Articular chondrocyte of knee joint (primary cell): ENCODE results near the gene GPR162. TPM values are rescaled to one million over a fixed set of nuclear protein-coding genes. Genes with fewer than 3 reads are reported as not detected.

Source experiments
- total RNA-seq: library from RNA; depleted of rRNA; stranded (reverse); fragments of >200 nt; gene quantifications from 2 replicates; pipeline ENCODE4 v1.2.3, GENCODE V29; 2012

Gene GPR162, protein sequence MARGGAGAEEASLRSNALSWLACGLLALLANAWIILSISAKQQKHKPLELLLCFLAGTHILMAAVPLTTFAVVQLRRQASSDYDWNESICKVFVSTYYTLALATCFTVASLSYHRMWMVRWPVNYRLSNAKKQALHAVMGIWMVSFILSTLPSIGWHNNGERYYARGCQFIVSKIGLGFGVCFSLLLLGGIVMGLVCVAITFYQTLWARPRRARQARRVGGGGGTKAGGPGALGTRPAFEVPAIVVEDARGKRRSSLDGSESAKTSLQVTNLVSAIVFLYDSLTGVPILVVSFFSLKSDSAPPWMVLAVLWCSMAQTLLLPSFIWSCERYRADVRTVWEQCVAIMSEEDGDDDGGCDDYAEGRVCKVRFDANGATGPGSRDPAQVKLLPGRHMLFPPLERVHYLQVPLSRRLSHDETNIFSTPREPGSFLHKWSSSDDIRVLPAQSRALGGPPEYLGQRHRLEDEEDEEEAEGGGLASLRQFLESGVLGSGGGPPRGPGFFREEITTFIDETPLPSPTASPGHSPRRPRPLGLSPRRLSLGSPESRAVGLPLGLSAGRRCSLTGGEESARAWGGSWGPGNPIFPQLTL
- total RNA-seq = 1.3 and 2.7 TPM in 2 replicates

DNA sequence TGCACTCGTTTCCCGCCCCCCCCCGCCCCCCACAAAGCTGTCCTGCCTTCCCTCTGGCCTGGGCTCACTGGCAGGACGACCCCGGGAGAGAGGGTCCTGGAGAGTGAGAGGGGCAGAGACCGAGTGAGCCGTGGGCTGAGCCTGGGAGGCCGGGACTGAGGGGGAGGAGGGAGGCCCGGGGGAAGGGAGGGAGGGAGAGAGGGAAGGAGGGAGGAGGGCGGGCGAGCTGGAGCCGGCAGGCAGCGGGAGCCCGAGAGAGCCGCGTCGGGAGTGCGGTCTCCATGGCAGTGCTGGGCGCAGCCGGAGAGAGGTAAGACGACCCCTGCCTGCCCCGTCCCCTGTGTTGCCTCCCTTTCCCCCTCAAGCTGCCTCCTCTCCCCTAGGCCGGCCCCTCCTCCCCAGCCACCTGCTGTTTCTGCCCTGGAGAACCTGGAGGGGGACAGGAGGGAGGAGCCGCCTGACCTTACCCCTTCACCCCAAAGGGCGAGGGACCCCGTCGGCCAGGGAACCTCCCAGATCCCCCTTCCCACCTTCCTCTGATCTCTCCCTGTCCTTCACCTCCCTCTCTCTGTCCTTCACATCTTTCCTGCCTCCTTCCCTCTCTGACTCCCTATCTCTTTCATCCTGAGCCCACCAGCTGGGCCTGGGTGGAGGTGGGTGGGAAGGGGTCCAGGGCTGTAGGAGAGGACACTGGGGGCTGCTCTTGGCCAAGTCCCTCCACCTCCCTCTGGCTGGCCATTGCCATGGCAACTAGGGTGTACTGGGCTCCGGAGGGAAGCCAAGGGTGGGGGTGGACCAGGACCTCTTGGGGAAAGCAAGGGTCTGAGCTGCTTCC is at the start of gene GPR162:
Gene GPR162 (plus strand): TSS at position 231 of the 835 bp plus-strand sequence. CDS start 2,078 bp downstream, outside the sequence.

GRCh38 chr12:6772331-6772695 is 49.3 kb upstream of the GPR162 start, which contains the start of gene LAG3:
TSS of gene LAG3 (plus strand) at chr12:6772520. CDS start at chr12:6772853, 333 bp downstream.

DNA sequence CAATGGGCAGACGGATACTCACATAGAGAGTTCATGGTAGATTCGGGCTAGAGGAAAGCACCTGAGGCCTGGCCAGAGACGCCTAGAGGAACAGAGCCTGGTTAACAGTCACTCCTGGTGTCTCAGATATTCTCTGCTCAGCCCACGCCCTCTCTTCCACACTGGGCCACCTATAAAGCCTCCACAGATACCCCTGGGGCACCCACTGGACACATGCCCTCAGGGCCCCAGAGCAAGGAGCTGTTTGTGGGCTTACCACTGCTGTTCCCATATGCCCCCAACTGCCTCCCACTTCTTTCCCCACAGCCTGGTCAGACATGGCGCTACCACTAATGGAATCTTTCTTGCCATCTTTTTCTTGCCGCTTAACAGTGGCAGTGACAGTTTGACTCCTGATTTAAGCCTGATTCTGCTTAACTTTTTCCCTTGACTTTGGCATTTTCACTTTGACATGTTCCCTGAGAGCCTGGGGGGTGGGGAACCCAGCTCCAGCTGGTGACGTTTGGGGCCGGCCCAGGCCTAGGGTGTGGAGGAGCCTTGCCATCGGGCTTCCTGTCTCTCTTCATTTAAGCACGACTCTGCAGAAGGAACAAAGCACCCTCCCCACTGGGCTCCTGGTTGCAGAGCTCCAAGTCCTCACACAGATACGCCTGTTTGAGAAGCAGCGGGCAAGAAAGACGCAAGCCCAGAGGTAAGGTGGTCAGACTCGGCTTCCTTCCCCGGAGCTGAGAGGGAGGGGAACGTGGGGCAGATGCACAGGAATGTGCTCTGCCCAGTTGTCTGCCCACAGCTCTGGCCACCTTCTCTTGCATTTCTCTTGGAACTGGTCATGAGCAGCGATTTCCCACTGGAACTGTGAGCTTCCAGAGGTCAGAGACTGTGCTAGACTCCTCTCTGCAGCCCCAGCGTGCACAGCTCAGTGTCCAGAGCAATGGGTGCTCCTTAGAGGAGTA is 32.4 kb upstream of the GPR162 start, which contains the start of gene CD4:
Gene CD4 (plus strand): TSS at position 557 of the 953 bp plus-strand sequence. CDS start 10,611 bp downstream, outside the sequence.

DNA sequence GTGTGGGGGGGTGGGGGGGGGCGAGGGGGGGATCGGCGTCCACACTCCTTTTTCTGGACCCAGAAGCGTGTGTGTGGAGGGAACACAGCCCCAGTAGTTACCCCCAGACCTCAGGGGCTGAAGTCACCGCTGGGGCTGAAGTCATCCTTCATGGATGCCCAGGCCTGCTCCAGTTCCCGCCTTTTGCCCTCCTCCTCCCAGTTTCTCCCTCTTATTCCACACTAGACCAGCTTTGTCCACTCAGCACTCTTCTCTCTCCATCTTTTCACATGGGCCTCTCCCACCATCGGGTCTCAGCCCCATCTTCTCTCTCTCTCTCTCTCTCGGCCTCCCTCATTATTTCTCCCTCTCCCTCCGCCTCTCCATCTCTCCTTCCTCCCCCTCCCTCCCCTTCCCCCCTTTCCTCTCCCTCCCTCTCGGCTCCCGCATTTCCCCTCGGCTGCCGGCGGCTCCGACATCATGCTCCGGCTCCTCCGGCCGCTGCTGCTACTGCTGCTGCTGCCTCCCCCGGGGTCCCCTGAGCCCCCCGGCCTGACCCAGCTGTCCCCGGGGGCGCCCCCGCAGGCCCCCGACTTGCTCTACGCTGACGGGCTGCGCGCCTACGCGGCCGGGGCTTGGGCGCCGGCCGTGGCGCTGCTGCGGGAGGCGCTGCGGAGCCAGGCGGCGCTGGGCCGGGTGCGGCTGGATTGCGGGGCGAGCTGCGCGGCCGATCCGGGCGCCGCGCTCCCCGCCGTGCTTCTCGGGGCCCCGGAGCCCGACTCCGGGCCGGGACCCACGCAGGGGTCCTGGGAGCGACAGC is 6.6 kb downstream of the GPR162 start, which contains the start of gene P3H3:
Gene P3H3 (plus strand): TSS at position 426 of the 799 bp plus-strand sequence. CDS start 34 bp downstream, at position 460.

GRCh38 chr12:6840761-6841515 is 19.3 kb downstream of the GPR162 start, which contains the start of gene GNB3:
TSS of gene GNB3 (plus strand) at chr12:6840925. CDS start at chr12:6841288, 363 bp downstream.

DNA sequence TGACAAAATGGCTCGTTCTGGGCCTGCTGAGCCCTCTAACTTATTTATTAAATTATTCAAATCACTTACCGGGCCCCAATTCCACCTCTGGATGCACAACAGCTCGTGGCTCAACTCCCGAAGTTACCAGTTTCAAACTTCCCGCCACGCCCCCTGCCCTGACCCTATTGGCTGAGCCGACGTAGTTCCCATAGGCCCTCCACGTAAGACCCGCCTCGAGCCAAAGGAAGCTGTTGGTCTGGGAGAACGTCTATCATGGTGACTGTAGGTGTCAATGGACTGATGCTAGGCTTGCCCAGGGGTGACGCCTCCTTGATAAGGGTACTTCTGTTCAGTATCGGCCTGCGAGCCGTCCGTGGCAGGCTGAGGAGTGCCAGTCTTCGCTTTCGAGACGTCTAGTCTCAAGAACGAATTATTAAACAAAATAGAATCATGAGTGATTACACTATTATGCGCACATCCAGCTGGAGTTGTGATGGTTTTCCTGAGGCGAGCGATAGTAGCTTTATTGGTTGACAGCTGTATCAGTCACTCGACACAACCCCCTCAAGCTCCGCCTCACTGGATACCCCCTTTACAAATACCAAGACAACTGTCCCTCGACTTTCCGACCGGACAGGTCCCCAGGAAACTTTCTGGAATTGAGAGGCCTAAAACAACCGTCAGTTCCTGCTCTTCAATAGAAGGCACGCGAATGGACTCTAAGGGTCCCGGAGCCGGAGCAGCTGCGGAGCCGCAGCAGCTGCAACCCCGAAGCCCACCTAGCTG is 29.7 kb downstream of the GPR162 start, which contains the start of gene CDCA3:
Gene CDCA3 (minus strand): TSS at position 134 of the 768 bp plus-strand sequence. CDS start 334 bp downstream, outside the sequence.

GRCh38 chr12:6851921-6852650 is 30.5 kb downstream of the GPR162 start, which contains the start of gene USP5:
TSS of gene USP5 (plus strand) at chr12:6852150. CDS start at chr12:6852180, 30 bp downstream.

DNA sequence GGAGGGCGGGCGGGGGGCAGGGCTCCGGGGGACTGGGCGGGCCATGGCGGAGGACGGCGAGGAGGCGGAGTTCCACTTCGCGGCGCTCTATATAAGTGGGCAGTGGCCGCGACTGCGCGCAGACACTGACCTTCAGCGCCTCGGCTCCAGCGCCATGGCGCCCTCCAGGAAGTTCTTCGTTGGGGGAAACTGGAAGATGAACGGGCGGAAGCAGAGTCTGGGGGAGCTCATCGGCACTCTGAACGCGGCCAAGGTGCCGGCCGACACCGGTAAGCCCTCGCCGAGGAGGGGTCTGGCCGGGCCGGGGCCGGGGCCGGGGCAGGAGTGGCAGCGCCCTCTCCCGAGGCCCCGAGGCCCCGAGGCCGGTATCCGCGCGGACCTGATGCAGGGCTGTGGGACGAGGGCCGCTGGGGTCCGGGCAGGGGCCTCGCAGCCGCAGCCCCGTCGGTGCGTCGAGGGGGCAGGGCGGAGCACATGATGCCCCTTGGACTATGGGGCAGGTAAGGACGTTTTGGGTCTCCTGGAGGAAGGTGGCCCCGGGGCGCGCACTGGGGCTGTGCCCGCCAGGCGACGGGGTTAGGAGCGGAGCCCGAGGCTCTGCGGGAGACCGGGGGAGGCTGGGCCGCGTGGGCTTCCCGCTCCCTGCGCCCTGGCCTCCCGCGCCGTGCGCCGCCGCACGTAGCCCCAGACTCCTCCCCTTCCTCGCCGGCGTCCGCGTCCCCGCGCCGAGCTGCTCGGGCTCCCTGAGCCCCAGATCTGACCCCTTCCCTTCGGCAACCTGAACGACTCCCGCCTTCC is 46.0 kb downstream of the GPR162 start, which contains the start of gene TPI1:
Gene TPI1 (plus strand): TSS at position 119 of the 798 bp plus-strand sequence. CDS start 36 bp downstream, at position 155.

GRCh38 chr12:6873094-6874014 is 51.7 kb downstream of the GPR162 start, which contains the start of gene SPSB2:
TSS of gene SPSB2 (minus strand) at chr12:6873303. CDS start at chr12:6872901, 402 bp downstream.

Other genes starting within 250 kb of the GPR162 start
- 210 and 211 TPM in 2 replicates for gene CHD4, start 214.4 kb upstream of the GPR162 start, total RNA-seq
- gene LPAR5, start 185.9 kb upstream of the GPR162 start, total RNA-seq = not detected in 2 replicates
- gene ACRBP, start 174.4 kb upstream of the GPR162 start, total RNA-seq = 0.26 and 0.76 TPM in 2 replicates
- 28.4 and 43.7 TPM in 2 replicates for gene ING4, start 158.7 kb upstream of the GPR162 start, total RNA-seq
- 22.9 and 26.8 TPM in 2 replicates for gene ZNF384, start 132.4 kb upstream of the GPR162 start, total RNA-seq
- 0.11 and 0.13 TPM in 2 replicates for gene PIANP, start 121.0 kb upstream of the GPR162 start, total RNA-seq
- gene COPS7A, start 97.8 kb upstream of the GPR162 start, total RNA-seq = 71.5 and 77.6 TPM in 2 replicates
- 105 and 112 TPM in 2 replicates for gene MLF2, start 68.7 kb upstream of the GPR162 start, total RNA-seq
- gene PTMS, start 55.5 kb upstream of the GPR162 start, total RNA-seq = 75.0 and 82.3 TPM in 2 replicates
- gene LAG3, start 49.3 kb upstream of the GPR162 start, total RNA-seq = 0.54 and 1.0 TPM in 2 replicates
- 2.3 and 4.3 TPM in 2 replicates for gene CD4, start 32.3 kb upstream of the GPR162 start, total RNA-seq
- gene P3H3, start 6.6 kb downstream of the GPR162 start, total RNA-seq = 65.1 and 65.5 TPM in 2 replicates
- gene GNB3, start 19.1 kb downstream of the GPR162 start, total RNA-seq = 3.7 and 4.3 TPM in 2 replicates
- gene CDCA3, start 29.5 kb downstream of the GPR162 start, total RNA-seq = 14.9 and 18.7 TPM in 2 replicates
- 67.8 and 73.4 TPM in 2 replicates for gene USP5, start 30.3 kb downstream of the GPR162 start, total RNA-seq
- gene TPI1, start 45.7 kb downstream of the GPR162 start, total RNA-seq = 717 and 807 TPM in 2 replicates
- gene SPSB2, start 51.5 kb downstream of the GPR162 start, total RNA-seq = 5.6 and 5.9 TPM in 2 replicates
- gene LRRC23, start 83.0 kb downstream of the GPR162 start, total RNA-seq = 9.6 and 9.8 TPM in 2 replicates
- gene ENO2, start 92.8 kb downstream of the GPR162 start, total RNA-seq = 13.0 and 16.3 TPM in 2 replicates
- 9.7 and 12.5 TPM in 2 replicates for gene ATN1, start 106.1 kb downstream of the GPR162 start, total RNA-seq
- gene RNU7-1, start 122.0 kb downstream of the GPR162 start, total RNA-seq = not detected in 2 replicates
- gene C12orf57, start 122.2 kb downstream of the GPR162 start, total RNA-seq = 120 TPM in 2 replicates
- gene PTPN6, start 129.5 kb downstream of the GPR162 start, total RNA-seq = 0.43 and 0.91 TPM in 2 replicates
- gene PHB2, start 148.8 kb downstream of the GPR162 start, total RNA-seq = 134 and 183 TPM in 2 replicates
- gene EMG1, start 149.1 kb downstream of the GPR162 start, total RNA-seq = 29.0 and 30.4 TPM in 2 replicates
- gene LPCAT3, start 196.7 kb downstream of the GPR162 start, total RNA-seq = 11.5 and 18.2 TPM in 2 replicates
- 381 and 511 TPM in 2 replicates for gene C1S, start 238.9 kb downstream of the GPR162 start, total RNA-seq